ENCODE results near the gene KRT13.
"Not testable (repeated sequence)": the region's sequence is repeated elsewhere in the genome, so short reads cannot be mapped to it uniquely, and the experiment has no call there.

Gene KRT13

GRCh38 chr17:41505007-41505808, at the start of gene KRT13:
Gene KRT13 (minus strand): TSS chr17:41505612. CDS start chr17:41505550, 62 bp downstream.
- DNase-seq = no peak

- no peak for DNase-seq
Observed at GRCh38 chr17:41553987-41554680, 48.7 kb upstream of the KRT13 start.

DNA sequence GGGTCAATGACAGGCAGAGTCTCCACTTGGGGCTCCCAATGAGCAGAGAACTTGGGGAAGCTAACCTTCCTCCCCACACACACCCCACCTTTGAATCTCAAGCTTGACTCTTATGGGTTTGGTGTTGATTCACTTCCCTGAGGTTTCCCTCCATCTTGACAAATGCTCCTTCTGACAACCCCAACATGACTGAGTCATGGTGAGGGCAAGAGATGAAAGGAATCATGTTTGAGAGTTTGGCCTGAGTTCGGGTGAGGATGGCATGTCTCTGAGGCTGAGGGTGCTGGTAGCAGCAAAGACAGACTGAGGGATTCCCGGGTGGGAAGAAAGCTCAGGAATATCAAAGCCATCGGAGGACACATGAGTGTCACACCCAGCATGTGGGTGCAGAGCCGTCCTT, 47.8 kb upstream of the KRT13 start:
- no peak for DNase-seq

DNA sequence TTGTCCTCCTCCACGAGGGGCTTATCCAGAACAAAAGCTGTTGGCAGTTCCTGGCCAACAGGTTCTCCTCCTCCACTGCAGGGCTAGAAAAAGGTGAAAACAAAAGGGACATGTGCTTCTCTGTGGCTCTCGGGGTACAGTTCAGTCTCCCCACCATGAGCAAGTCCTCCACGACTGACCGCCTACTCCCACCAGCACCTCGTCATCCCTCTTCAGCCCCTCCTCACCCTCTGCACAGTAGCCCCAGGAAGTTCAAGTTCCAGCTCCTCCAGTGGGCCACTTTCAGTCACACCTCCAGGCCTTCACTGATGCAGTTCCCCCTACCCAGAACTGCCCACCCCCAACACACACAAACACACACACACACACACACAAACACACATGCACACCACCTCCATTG, 47.0 kb upstream of the KRT13 start:
- DNase-seq = no peak

DNA sequence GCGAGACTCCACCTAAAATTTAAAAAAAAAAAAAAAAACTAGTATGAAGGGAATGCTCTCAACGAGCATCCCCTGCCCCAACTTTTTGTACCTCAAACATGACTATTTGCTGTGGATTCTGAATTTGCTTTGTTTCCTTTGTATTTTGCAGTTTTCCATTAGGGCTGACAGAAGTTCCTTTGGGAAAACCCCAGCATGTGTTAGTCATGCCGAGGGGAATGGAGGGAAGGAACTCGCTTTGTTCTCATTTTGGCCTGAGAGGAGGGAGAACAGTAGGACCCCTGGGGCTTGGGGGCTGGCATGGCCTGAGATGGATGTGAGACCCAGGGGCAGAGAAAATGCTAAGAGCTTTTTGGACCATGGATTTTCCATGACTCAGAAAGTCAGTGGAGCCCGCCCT, 46.0 kb upstream of the KRT13 start:
- DNase-seq = no peak

GRCh38 chr17:41549596-41550039, 44.2 kb upstream of the KRT13 start:
- DNase-seq = no peak

- DNase-seq = peak; percentile 91
Observed at GRCh38 chr17:41548844-41549595, 43.6 kb upstream of the KRT13 start.

DNA sequence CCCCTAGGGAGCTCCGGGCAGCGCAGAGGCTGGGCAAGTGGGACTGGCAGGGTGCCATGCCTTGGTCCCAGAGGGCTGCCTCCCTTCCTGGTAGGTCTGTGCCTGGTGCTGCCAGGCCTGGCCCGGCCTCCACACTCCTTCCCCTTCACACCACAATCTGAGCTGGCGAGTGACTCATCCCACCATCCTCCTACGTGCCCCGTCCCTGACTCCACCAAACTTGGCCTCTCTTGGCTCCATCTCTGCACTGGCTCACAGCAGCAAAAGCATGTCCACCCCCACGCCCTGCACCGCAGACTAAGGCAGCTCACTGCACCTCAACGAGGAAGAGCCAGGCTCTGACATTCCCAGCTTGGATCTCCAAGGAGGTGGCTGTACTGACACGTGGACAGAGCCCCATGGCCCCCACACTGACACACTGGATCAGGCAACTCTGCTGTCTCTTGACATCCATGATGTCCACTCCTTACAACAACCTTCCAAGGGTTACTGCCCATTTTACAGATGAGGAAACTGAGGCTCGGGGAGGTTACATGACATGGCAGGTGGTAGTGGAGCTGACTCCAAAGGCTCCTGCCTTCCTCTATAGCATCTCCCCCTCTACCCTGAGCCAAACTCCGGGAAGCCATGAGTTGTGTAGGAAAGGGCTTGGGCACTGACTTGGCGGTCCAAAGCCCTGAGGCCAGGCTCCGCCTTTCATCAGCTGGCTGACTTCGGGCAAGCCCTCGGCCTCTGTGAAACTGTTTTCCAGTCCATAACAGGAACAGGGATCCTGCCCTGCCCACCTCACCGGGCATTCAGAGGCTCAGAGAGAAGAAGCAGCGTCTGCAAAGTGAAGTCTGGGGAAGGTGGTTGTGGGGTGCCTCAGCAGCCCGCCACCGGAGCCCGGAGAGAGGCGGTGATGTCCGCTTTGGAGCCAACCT, 42.8 kb upstream of the KRT13 start:
- DNase-seq = no peak

GRCh38 chr17:41547378-41547841, 42.0 kb upstream of the KRT13 start:
- no peak for DNase-seq

GRCh38 chr17:41546819-41547218, 41.4 kb upstream of the KRT13 start:
- DNase-seq = no peak

DNA sequence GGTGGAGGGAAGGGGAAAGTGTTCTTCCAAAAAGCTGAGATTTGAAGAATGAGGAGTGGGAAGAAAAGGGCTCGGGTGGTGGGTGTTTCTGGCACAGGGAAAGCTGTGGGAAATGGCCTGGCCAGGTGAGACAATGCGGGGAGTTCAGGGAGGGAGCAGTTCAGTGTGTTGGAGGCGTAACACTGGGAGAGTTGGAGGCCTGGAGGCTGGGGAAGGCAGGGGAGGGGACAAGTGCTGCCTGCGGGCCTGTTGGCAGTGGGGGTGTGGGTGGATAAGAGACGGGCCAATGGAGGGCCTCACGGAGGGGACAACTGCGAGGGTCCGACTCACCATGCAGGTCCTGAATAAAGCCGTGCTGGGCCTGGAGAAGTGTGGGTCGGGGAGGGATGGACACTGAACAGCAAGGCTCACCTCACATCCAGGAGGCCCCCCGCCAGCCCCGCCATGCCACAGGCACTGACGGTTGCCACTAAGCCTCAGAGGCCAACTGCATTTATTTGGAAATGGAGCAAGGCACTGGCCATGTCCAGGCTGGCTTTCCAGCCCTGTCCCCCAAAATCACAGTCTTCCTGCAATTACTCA, 40.5 kb upstream of the KRT13 start:
- DNase-seq = no peak

DNA sequence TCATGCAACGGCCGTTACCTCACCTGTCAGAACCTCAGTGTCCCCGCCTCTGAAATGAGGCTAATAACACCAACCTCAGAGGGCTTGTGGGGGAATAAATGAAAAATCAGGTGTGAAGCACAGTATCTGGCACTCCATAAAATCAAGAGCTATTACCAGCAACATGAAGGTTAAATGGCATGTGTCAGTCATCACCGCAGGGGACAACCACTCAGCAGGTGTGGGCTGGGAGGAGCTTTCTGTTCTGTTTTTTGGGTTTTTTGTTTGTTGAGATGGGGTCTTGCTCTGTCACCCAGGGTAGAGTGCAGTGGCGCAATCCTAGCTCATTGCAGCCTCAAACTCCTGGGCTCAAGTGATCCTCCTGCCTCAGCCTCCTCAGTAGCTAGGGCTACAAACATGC, 39.5 kb upstream of the KRT13 start:
- DNase-seq = no peak

- DNase-seq = peak; percentile 18
Observed at GRCh38 chr17:41544491-41544892, 39.1 kb upstream of the KRT13 start.

- not testable (repeated sequence) for DNase-seq
Observed at GRCh38 chr17:41542786-41543185, 37.4 kb upstream of the KRT13 start.

DNA sequence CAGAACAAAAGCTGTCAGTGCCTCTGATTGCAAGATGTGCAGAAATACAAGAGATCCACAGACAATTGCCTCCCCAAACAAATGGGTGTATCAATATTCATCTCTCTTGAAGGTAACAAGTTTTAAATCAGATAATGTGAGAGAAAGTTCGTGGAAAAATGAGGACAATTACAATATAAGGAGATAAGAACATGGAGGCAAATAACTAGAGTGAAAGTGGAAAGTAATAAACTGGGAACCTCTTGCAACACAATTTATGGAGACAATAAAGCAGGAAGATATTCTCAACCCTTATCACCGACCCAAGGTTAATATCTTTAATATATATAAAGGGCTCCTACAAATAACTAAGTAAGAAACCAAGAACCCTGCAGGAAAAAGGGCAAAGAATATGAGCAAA, 36.9 kb upstream of the KRT13 start:
- no peak for DNase-seq

DNA sequence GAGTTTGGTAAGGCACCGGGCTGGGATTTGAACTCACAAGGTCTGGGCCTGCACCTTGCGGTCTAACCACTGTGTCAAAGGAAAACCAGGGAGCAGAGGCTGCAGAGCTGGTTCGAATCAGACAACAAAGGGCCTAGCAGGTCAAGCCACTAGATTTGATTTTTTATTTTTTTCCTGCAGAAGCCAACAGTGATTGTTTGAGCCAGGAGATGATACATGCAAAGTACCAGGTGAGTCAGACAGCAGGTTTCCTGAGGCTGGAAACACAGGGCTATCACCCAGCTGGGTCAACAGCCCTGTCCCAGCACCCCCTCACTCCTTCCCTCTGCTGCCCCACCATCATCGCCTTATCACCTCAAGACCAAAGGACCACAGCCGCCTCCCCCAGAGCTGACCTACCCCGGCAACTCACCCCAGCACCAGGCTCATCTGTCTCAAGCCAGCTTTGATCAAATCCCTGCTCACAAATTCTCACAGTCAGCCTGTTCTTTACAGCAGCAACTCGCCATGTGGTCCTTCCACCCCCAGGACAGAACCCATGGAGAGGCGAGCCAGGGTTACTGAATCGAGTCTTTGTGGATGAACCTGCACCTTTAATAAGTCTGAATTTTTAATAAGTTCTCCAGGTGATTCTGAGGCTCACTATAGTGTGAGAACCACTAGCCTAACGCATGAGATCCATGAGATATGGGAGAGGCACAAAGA, 35.7 kb upstream of the KRT13 start:
- DNase-seq = no peak

DNA sequence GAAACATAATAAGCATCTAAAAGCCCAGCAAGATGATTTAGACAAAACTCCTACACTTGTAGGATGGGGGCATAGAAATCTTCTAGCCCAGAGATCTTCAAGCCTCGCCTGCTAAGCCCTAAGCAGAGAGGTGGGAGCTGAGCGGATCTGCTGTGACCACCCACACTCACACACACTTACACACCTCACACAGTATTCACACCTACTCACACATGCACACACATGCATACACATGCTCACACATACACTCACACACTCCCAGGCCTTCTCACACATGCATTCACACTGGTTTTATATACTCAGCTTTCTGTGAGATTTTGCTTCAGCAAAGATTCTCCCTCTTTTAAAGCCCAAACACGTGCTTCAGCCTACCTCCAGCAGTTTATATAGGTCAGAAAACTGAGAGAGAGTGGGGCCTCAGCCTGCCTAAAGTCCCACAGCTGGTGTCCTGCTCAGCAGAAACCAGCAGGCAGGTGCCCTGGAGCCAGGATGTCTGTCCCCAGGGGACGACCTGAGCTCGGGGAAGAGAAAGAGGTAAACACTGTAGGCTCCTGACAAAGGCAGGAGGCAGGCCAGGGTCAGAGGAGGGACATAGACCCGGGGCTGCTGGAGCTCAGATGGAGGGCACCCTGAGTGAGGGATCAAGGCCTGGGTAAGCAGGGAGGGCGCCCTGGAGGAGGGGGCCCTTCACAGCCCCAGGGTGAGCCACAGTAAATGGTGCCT, 34.7 kb upstream of the KRT13 start:
- no peak for DNase-seq

DNA sequence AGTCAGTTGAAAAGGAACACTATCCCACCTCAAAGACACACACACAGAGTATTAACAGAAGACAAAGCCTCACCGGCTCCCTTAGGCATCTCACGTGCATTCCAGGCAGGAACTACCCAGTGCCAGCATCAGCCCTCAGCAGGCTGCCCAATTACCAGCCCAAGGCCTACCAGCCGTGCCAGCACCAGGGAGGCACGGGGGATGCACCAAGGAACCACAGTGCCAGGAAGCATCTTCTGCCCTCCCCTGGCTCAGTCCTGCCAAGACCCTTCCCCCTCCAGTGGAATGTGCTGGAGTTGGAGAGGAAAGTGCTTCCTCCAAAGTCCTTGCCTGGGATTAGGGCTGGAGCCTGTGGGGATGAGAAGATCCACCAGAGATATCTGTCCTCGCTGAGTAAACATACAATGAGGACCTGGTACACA, 33.7 kb upstream of the KRT13 start:
- no peak for DNase-seq

GRCh38 chr17:41538565-41538991, 33.2 kb upstream of the KRT13 start:
- no peak for DNase-seq

DNA sequence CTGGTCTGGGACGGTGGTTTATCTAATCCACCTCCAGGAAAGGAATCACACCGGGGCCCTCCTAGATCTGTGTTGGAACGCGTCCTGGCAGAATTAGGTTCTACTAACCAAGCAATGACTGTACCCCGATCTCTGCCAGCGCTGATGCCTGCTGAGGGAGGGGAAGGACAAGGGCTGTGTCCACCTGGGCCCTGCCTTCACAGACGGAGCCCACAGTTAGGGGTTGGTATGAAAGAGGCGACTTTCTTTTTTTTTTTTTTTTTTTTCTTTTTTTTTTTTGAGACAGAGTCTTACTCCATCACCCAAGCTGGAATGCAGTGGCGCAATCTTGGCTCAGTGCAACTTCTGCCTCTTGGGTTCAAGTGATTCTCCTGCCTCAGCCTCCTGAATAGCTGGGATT, 32.6 kb upstream of the KRT13 start:
- no peak for DNase-seq

GRCh38 chr17:41537614-41537954, 32.2 kb upstream of the KRT13 start:
- DNase-seq = no peak

Measured in NCI-H510A treated with DMSO at 0.1 percent for 48 hours (cell line).